ENCODE measurements around the gene LARP6.

GRCh38 chr15:70820214-70820613 is 33.7 kb downstream of the LARP6 start:
- TF ChIP-seq, protein P1, sequence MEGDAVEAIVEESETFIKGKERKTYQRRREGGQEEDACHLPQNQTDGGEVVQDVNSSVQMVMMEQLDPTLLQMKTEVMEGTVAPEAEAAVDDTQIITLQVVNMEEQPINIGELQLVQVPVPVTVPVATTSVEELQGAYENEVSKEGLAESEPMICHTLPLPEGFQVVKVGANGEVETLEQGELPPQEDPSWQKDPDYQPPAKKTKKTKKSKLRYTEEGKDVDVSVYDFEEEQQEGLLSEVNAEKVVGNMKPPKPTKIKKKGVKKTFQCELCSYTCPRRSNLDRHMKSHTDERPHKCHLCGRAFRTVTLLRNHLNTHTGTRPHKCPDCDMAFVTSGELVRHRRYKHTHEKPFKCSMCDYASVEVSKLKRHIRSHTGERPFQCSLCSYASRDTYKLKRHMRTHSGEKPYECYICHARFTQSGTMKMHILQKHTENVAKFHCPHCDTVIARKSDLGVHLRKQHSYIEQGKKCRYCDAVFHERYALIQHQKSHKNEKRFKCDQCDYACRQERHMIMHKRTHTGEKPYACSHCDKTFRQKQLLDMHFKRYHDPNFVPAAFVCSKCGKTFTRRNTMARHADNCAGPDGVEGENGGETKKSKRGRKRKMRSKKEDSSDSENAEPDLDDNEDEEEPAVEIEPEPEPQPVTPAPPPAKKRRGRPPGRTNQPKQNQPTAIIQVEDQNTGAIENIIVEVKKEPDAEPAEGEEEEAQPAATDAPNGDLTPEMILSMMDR (optimal IDR thresholded peaks at IDR 0.05 in 1 of 3, IDR thresholded peaks at IDR 0.05 in 1 of 3, conservative IDR thresholded peaks at IDR 0.05 in 1 of 3; ENCODE audit: extremely low read depth in 1 of 3, insufficient read depth in 2 of 3, low read length in 3 of 3) = no peak
- TF ChIP-seq EZH2 (IDR thresholded peaks at IDR 0.05; ENCODE audit: low read length) = no peak

All from keratinocyte (primary cell).